ENCODE data around the gene TRPV5.

The TRPV5 gene

DNA sequence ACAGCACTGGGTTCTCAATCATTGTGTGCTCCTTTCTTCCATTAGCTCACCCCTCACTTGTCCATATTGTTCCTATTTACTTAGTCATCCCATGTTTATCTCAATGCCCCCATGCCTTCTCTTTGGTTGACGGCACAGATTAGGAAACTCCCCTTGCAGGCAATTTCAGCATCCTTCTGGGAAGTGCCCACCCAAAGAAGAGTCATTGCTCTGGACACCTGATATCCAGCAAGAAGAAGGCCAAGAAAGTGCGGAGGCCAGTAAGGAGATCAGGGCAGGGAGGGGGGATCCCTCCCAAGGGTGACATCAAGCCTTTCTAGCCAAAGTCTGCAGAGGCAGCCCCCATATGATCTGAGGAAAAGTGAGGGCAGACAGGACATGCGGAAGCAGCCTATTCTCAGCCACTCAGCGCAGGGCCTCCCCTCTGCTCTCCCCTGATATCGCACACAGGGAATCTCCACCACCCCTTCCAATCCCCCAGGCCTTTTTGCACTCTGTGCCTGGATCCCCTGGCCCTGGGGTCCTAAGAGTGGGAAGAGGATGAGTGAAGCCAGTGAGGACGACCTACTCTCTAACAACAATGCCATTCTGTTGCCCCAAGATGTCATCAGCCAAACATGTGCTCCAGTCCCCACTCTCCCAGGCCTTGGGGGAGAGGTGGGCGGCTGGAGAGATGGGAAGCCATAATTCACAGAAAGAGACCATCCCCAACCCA is 49.8 kb downstream of the TRPV5 start:
- no peak for DNase-seq

DNA sequence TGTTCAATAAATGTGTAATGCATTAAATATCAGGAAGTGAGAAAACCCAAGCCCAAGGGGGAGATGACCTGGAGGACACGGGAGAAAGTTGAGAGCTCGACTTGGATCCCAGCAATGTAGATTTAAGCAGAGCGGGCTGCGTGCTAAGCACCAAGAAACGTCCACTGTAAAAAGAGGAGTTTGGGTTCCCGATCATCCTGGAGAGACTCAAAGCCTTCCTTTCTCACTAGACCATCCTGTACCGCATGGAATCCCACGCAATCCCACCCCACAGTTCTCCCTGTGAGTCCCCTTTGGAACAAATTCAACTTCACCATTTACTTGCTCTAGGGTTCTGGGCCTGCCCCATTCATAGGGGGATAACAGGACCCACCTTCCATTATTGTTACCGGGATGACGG is 50.4 kb downstream of the TRPV5 start:
- DNase-seq: no peak

DNA sequence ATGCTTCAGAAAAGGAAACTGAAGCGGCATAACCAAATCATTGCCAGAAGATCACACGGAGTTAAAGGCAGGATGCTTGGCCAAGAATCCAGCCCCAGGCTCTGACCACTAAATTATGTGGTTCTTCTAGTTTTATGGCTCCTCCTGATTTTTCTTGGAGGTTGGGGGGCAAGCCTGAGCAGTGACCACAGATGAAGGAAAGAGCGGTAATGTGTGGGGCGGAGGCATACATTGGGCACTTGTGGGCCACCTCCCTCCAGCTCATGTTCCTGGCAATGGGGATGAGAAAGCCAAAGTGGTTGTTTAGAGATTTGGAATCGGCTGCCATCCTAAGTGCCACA is 51.2 kb downstream of the TRPV5 start:
- DNase-seq: no peak

DNA sequence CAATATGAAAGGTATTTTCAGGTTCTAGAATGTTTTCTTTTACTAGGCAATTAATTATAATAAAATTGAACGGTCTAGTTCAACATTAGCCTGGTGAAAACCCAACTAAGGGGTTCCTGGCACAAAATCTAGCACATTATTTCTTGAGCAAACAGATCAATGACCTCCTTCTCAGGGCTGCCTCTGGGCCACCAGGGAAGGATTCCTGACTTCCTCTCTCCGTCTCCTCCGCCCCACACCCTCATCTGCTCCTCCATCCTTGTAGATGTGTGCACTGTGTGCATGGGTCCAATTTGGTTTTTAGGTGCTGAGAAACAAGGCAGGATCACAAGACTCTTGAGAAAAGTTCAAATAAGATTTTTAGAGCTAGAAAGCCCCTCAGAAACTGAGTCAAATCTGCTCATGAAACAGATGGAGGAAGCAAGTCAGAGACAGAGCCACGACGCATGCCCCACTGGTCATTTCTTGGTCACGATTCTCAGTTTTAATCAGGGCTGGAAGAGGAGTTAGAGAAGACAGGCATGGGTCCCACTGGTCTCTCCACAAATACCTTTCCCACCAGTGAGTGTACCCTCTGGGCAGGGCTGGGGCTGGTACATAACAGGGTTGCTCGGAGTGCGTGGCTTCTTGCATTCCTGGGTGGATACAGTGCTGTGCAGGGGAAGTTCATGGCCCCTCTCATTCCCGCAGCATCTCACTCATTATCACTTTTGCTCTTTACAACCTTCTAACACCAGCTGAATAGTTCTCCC is 51.8 kb downstream of the TRPV5 start:
- DNase-seq: no peak

DNA sequence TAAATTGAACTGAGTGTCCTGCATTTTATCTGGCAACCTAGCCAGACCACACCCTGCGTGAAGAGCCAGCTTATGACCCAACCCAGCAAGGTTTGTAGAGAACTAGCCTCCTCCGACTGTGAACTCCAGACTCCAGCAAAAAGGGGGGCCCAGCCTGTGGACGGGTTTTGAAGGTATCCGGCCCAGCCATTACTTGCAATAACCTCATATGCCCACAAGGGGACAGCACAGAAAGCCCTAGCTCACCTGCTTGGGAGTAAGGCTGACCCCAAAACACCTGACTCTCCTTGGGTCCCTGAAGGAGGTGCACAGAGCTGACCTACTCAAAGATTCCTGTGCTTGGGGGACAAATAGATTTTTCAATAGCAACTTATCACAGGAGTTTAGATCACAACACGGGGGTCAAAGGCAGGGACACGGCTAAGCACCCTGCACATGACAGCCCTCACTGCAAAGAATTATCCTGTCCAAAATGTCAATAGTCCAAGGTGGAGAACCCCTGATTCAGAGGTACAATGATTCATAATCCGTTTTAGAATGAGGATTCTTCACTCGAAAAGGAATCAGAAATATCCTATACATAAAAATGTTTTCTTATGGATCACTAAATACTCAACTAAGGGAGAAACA is 52.6 kb downstream of the TRPV5 start:
- DNase-seq: no peak

DNA sequence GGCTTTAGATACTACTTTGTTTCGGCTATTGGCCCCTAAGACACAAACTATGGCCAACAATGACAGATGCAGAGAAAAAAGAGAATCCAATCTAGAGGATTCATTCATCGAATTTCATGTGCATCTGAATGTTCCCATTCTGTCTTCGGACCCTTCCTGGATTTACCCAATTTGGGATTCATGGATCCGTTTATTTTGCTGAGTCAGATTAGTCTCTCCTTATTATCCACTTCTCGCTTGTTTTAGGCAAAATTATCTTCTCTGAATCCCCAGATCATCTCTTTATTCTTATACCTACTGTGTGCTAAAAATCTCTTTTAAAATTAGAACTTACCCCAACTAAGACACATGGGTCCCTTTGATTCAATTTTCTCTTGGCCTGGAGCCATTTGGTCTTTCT is 54.5 kb downstream of the TRPV5 start:
- DNase-seq: no peak

DNA sequence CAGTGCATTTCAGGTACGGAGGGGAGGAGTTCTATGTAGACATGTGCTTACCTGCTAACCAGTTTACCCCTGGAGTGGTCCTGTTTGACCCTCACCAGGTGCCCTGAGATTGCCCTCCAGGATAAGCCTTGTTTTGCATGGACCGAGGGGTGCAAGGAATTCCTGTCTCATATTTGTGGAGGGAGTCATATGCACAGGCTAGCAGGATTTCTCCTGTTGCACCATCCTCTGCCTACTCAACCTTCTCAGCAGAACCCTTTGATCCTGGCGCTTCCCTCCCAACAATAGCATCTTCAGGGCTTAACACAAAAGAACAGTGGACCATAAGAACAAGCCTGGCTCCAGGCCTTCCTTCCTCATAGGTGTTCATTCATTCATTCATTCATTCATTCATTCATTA is 55.2 kb downstream of the TRPV5 start:
- no peak for DNase-seq

DNA sequence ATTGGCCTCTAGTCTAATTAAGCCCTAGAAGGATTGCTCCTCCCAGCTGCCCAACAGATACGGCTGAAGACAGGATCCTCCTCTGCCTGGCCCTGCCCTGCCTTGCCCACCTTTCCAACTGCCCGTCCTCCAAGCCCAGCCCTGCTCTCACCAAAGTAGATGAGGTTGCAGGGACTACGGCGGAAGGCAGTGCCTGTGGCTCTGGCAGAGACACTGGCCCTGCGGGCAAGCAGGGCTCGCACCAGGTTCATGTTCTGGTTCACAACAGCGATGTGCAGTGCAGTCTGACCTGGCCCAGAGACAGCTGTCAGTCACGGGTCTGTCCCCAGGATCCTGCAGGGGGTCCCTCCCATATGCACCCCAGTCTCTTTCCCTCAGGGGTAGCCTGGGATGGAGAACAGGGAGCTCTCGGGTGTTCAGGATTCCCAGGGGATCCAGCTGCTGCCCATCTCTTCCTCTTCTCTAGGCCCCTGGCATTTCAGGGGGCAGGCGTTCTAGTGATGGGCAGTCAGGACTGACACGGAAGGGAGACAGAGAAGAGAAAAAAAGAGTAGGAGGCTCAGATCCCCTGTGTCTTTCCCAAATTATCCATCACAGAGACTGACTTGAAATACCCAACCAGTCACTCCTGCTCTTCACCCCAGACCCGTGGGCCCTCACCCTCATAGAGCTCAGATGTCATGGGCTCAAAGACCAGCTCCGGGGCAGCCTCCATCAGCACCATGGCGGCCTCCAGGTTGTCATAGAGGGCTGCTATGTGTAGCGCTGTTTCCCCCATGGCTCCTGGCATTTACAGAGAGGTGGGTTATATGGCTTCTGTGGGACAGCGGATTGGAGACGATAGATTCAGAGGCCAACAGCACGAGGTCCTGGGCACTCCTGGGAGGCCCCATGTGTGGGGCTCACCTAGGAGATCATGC is 56.3 kb downstream of the TRPV5 start:
- no peak for DNase-seq

DNA sequence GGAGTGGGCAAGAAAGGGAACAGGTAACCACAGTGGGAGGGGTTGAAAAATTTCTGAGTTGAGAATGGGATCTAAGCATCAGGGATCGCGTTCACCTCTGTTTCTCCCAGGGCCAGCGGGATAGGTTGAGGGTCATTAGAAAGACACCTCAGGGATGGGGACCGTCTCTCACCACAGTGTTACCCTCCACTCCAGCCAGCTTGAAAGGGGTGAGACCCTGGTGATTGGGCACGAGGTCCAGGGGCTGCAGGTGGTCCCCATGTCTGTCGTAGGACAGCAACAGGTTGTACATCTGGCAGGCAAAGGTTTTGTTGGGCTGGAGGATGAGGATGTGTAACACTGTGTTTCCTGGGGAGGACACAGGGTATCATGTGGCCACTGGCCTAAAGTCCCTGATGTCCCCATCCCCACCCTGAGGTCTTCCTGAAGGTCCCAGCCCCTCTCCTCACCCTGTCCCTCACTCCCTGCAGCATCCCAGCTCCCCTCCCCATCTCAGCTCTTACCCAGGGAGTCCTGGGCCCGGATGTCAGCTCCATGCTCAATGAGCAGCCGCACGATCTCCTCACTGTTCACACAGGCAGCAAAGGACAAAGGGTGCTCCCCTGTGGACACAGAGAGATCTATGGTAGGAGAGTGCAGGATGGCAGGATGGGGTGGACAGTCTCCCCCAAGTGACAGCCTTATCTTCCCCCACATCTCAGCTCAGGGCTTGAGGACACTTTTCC is 57.1 kb downstream of the TRPV5 start:
- no peak for DNase-seq

DNA sequence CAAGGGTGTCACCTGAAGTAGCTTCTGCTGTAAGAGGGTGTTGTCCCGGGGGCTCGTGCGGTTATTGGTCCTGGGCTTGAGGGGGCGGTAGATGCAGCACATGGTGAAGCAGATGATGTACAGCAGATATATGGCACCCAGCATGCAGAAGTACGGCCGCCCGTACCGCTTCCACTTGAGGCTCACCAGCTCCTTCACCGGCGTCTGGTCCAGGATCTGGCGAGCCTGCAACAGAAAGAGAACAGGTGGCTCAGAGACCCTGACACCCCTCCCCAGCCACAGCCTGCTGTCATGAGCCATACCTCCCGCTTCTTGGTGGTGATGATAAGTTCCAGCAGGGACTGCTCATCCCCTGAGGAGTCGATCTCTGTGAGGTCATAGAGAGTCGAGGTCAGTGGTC is 58.1 kb downstream of the TRPV5 start:
- no peak for DNase-seq

DNA sequence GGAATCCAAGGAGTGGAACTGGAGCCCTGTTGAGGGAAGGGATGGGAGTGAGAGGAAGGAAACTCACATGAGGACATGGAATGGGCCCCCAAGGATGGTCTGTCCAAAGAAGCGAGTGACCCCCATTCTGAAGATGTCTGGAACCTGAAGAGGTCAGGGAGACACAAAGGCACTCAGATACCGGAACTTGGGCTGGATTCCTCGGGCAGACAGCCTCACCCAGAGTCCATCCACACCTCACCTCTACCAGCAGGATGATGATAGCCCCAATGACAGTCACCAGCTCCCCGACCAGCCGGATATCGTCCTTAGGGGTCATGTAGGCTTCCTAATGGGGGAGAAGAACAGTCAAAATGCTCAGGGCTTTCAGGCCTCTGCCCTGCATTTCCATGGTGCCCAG is 58.7 kb downstream of the TRPV5 start:
- DNase-seq: no peak

DNA sequence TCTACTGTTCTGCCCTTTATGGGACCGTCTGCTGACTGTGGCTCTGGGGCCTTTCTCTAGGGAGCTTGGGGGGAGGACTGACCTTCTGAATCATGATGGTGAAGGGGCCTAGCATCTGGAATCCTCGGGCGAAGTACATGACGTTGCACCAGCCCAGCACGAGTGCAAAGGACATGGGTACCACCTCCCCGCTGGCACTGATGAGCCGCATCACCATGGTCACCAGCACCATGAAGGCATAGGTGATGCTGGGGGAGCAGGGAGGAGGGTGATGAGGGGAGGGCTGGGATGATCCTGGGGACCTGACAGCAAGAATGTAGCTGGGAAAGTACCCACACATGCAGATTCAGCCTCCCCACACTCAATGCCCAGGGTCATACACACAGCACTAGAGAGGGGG is 59.1 kb downstream of the TRPV5 start:
- DNase-seq: no peak

DNA sequence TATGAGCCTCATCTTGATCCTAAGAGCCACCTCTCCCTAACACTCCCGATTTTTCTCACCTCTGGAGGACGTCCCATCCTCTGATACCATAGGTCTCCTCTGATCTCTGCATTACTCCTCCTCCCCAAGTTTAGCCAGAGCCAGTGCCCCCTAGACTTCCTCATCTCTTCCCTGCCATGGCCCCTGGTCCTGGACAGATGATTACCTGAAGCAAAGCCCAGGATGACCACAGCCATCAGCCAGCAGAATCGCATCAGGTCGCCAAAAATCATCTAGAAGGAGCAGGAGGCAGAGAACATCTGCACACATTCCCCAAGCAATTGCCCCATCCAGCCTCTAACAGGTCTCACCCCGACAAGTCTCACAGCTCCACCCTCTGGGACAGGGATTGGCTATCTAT is 59.7 kb downstream of the TRPV5 start:
- DNase-seq: no peak

DNA sequence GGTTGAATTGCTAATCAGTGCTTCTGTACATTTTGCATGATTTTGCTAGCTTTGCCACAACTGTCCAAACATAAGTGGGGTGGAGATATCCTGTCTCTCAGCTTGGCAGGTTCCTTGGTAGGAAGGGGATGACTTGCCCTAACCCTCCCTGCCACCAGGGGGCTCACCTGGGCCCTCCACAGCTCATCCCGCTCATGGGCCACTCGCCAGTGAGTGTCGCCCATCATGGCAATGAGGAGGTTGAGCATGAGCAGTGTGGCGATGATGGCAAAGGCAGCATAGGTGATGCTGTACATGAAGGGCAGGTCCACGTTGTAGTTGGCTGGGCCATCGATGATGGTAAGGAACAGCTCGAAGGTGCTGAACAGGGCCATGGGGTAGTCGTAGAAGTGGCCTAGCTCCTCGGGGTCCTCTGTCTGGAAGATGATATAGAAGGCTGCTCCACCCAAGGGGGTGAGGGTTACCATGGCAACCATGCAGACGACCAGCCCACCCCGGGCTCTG is 60.2 kb downstream of the TRPV5 start:
- DNase-seq: no peak

DNA sequence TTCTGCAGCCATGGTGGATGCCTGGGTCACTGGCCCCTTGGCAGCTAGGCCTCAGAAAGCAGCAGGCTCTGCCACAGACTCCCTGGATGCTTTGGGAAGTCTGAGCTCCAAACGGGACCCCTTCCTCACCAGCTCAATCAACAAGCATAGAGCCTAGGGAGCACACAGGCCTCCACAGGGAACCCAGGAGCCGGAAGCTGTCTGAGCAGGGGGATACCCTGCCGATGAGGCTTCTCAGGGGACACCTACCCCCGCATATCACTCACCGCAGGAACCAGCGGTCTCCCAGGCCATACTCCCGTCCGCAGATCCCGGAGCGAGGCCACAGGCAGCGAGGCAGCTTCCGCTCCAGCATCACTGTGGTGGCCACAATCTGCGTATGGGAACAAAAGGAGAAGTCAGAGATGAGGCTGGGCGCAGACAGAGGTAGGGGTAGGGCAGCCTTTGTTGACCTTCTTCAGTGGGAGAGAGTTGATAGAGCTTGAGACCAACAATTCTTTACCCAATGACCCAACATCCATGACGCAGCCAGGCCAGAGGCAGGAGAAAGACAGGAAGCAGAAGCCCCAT is 61.4 kb downstream of the TRPV5 start:
- DNase-seq: no peak

DNA sequence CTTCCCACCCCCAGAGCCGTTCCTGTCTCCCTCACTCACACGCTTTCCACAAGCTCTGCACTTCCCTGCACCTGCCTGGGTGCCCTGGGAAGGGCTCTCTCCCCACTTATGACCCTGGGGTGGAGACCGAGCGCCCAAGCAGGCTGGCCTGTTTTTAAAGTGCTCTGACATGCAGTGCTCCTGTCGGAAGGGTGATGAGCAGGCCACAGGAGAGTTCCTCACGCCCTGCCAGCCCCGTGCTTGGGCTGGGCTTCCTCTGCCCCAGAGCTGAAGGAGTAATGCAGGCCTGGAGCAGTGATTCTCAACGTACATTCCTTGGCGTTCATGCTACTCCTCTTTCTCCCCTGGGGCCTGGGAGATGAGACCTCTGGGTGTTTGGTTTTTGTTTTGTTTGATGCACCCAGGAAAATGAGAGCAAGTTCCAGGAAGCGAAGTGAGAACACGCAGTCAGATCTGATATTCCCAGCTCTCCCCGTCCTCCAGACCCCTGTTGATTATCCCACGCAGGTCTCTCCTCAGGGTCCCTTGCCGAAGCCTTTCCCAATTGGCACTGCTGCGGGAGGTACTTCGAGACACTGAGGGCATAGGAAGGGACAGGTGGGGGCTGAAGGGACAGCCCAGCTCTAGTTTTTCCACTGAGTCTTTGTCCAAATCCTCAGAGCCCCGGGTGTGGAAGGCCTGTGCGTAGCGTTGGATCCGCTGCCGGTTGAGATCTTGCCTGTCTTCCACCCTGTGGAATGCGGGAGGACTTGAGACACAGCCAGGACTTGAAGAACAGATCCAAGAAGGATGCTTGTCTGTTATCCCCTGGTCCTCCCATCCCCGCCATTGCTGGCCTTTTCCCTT is 62.1 kb downstream of the TRPV5 start:
- DNase-seq: no peak

DNA sequence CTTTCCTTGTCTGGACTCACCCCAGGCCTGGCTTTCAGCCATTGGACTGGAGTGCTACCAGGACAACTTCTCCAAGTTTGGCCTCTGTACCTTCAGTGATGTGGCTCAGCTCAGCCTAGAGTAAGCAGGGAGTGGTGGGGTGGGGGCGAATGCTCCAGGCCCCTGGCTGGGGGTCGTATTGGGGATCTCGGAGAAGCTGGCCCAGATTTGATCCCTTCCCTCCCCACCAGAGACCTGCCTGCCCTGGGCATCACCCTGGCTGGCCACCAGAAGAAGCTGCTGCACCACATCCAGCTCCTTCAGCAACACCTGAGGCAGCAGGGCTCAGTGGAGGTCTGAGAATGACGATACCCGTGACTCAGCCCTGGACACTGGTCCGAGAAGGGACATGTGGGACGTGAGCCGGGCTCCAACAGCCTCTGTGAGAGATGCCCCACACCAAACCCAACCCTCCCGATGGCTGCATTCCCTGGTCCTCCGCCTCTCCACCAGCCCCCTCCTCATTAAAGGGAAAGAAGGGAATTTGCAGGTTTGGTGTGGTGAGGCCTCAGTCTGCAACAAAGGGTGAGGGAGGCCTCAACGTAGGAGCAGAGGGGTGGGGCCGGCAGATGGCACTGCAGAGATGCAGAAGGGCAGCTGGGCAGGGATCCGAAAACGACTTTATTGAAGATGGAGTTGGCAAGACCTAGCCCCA is 62.8 kb downstream of the TRPV5 start:
- DNase-seq: no peak

DNA sequence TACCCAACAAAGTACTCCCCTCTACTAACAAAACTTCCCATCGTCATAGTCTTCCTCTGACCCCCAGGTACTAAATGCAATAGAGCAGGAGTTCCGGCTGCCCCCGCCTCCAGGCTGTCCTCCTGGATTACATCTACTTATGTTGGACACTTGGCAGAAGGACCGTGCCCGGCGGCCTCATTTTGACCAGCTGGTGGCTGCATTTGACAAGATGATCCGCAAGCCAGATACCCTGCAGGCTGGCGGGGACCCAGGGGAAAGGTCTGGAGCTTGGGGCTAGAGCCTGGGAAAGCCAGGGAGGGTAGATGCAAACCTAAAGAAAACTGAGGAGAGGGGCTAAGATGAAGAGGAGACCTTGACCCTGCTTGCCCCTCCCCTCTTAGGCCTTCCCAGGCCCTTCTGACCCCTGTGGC is 63.4 kb downstream of the TRPV5 start:
- no peak for DNase-seq

DNA sequence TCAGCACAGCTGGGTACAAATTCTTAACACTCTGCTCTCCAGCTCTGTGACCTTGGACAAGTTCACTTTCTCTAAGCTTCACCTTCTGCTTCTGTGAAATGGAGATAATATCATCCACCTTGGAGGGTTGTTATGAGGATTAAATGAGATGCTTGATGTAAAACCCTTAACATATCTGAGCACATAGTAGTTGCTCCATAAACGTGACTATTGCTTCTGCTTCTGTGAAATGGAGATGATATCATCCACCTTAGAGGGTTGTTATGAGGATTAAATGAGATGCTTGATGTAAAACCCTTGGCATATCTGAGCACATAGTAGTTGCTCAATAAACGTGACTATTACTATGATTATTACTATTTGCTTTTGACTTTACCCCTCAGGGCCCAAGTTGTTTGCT is 64.1 kb downstream of the TRPV5 start:
- DNase-seq: no peak

DNA sequence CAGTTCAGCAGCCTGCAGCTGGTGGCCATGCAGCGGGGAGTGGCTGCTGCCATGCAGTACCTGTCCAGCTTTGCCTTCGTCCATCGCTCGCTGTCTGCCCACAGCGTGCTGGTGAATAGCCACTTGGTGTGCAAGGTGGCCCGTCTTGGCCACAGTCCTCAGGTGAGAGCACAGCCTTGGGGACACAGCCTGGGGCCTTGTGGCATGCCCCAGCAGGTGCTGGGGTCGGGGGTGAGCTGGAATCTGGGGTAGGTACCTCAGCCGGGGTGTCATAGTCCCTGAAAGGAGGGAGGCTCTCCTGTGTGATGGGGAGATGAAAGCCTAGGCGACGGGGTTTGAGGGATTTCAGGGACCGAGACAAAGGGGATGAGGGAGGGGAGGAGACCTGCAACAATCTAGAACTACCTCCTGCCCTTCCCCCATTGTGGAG is 64.5 kb downstream of the TRPV5 start:
- no peak for DNase-seq
